OCI-LY7 (cell line): ENCODE results near the gene TANGO2. TPM values are rescaled to one million over a fixed set of nuclear protein-coding genes. Genes with fewer than 3 reads are reported as not detected.

Experiments used
- BruUV-seq: library from RNA; stranded (reverse); fragments of 400-500 nt; replicated peaks from 2 replicates; lab custom pipeline; 2021; lab: Mats Ljungman, UMichigan
- CTCF ChIA-PET: fragments of 300-600 bp; sonication (Branson Sonifier 250); formaldehyde crosslinking; loops from one replicate; lab custom pipeline; 2022; ENCODE audit warnings: antibody characterized with exemption; ENCODE audit not compliant: unreplicated experiment; lab: Charles Lee
- POLR2A ChIA-PET: fragments of 300-600 bp; sonication (Branson Sonifier 250); formaldehyde crosslinking; loops from one replicate; lab custom pipeline; 2022; ENCODE audit warnings: antibody characterized with exemption; lab: Charles Lee
- DNase-seq: peaks from one replicate; pipeline ENCODE4 v3.0.0-alpha.2; 2015; ENCODE audit warnings: low spot score
- H2AFZ ChIP-seq: fragments of 200-600 bp; sonication (generic), shearing (Covaris generic); 2 replicates; pipeline ENCODE4 v1.6.1; 2014; ENCODE audit warnings: mild to moderate bottlenecking, antibody characterized with exemption, low read length, moderate library complexity
- H3K27ac ChIP-seq: fragments of 200-600 bp; sonication (generic); 2 replicates; pipeline ENCODE4 v1.5.1; 2014; ENCODE audit warnings: mixed run types, low read depth, mild to moderate bottlenecking, moderate library complexity, low read length, inconsistent platforms; ENCODE audit not compliant: poor library complexity, severe bottlenecking
- H3K36me3 ChIP-seq: fragments of 200-600 bp; sonication (generic); 2 replicates; pipeline ENCODE4 v1.6.1; 2014; ENCODE audit warnings: mild to moderate bottlenecking, antibody characterized with exemption, low read length, moderate library complexity, mixed read lengths; ENCODE audit not compliant: insufficient read depth
- H3K4me1 ChIP-seq: fragments of 200-600 bp; sonication (generic); 2 replicates; pipeline ENCODE4 v1.5.1; 2014; ENCODE audit warnings: mild to moderate bottlenecking, low read length; ENCODE audit not compliant: insufficient read depth, poor library complexity, severe bottlenecking
- H3K4me2 ChIP-seq: fragments of 200-600 bp; sonication (generic); 2 replicates; pipeline ENCODE4 v1.6.1; 2014; ENCODE audit warnings: mild to moderate bottlenecking, low read length
- H3K4me3 ChIP-seq: fragments of 200-600 bp; sonication (generic); 2 replicates; pipeline ENCODE4 v1.5.1; 2014; ENCODE audit warnings: mild to moderate bottlenecking, low read depth, low read length; ENCODE audit not compliant: poor library complexity, severe bottlenecking
- H3K79me2 ChIP-seq: fragments of 200-600 bp; sonication (generic); 2 replicates; pipeline ENCODE4 v1.6.1; 2016; ENCODE audit warnings: low read depth, mild to moderate bottlenecking, low read length, moderate library complexity, mixed read lengths; ENCODE audit not compliant: insufficient read depth
- H3K9me2 ChIP-seq: fragments of 200-600 bp; sonication (generic); 2 replicates; pipeline ENCODE4 v1.6.1; 2016; ENCODE audit warnings: mild to moderate bottlenecking, low read length, mixed read lengths; ENCODE audit not compliant: insufficient read depth
- H3K9me3 ChIP-seq: fragments of 200-600 bp; sonication (generic); 2 replicates; pipeline ENCODE4 v1.6.1; 2014; ENCODE audit warnings: mild to moderate bottlenecking, mixed run types, low read length, mixed read lengths
- H4K20me1 ChIP-seq: fragments of 200-600 bp; sonication (generic); 2 replicates; pipeline ENCODE4 v1.6.1; 2014; ENCODE audit warnings: mild to moderate bottlenecking, antibody characterized with exemption, low read length, moderate library complexity, mixed read lengths; ENCODE audit not compliant: insufficient read depth
- EZH2phosphoT487 ChIP-seq: fragments of 200-600 bp; sonication (generic); IDR thresholded peaks from 2 replicates; pipeline ENCODE4 v1.6.1; 2018; ENCODE audit warnings: low read depth, borderline replicate concordance, mild to moderate bottlenecking, mixed run types, antibody characterized with exemption, low read length, moderate library complexity, mixed read lengths
- intact Hi-C: fragments of 100-400 bp; cut with micrococcal nuclease; formaldehyde crosslinking; loops from one replicate; pipeline ENCODE4 v1.10.0; 2022; ENCODE audit not compliant: unreplicated experiment
- total RNA-seq, 2 experiments: library from RNA; depleted of rRNA in 1 of 2; stranded (reverse); fragments of >200 nt in 1 of 2; shearing (Covaris generic) in 1 of 2; gene quantifications; 2 replicates each; pipeline ENCODE4 v1.2.3, GENCODE V29; 2014 to 2022
- TF ChIP-seq, protein P1 (sequence below): fragments of 200-600 bp; sonication (generic); conservative IDR thresholded peaks from 2 replicates; pipeline ENCODE4 v1.5.1; 2014; ENCODE audit warnings: mild to moderate bottlenecking, antibody characterized with exemption, low read length, moderate library complexity, mixed read lengths

TANGO2 gene
- total RNA-seq, 2 experiments from 2014 or later = 18.3 to 23.3 TPM

GRCh38 chr22:20036535-20037392 lies 15.9 kb downstream of the TANGO2 start:
- Histone ChIP-seq H3K4me2 (no peak overlapping the region), H3K27ac (no peak overlapping the region)

DNA sequence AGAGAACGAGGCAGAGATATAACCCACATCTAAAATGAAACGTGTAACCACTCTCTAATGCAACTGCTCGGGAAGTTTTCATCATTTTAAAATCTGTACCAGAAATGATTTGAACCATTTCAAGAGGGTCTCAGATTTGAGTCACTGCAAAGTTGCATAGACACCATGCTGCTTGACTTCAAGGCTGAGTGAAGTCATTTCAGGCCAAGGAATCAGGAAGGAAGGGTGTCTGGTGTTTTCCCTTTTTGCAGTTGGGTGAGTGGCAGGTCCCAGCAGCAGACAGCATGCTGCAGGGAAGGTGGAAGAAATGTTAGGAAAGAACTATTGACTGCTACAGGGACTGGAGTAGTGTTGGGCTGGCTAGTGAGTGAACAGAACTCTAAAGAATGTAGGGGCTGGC lies 16.5 kb downstream of the TANGO2 start:
- H4K20me1 ChIP-seq = no peaks in the 10 kb centered on the region

More at GRCh38 chr22:20036535-20037392, 15.9 kb downstream of the TANGO2 start:
- Histone ChIP-seq H3K4me1 (peaks cover 39% of the 10 kb centered on the region), H3K79me2 (no peaks in the 10 kb centered on the region), H4K20me1 (no peaks in the 10 kb centered on the region), H2AFZ (no peak overlapping the region), H3K9me2 (no peaks in the 10 kb centered on the region), H3K36me3 (peaks cover 36% of the 10 kb centered on the region), H3K4me3 (no peak overlapping the region), H3K9me3 (peaks cover 11% of the 10 kb centered on the region)
- POLR2A ChIA-PET = no interaction called here
- intact Hi-C loops = no loop called here
- BruUV-seq = no TSS peak
- no peak for TF ChIP-seq EZH2phosphoT487
- TF ChIP-seq, protein P1, sequence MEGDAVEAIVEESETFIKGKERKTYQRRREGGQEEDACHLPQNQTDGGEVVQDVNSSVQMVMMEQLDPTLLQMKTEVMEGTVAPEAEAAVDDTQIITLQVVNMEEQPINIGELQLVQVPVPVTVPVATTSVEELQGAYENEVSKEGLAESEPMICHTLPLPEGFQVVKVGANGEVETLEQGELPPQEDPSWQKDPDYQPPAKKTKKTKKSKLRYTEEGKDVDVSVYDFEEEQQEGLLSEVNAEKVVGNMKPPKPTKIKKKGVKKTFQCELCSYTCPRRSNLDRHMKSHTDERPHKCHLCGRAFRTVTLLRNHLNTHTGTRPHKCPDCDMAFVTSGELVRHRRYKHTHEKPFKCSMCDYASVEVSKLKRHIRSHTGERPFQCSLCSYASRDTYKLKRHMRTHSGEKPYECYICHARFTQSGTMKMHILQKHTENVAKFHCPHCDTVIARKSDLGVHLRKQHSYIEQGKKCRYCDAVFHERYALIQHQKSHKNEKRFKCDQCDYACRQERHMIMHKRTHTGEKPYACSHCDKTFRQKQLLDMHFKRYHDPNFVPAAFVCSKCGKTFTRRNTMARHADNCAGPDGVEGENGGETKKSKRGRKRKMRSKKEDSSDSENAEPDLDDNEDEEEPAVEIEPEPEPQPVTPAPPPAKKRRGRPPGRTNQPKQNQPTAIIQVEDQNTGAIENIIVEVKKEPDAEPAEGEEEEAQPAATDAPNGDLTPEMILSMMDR = no peak
- CTCF ChIA-PET = no interaction called here
- DNase-seq = no peak

More for the DNA sequence above, 16.5 kb downstream of the TANGO2 start:
- Histone ChIP-seq H3K79me2 (no peaks in the 10 kb centered on the region), H3K4me1 (peaks cover 32% of the 10 kb centered on the region), H3K9me3 (peaks cover 11% of the 10 kb centered on the region), H3K9me2 (no peaks in the 10 kb centered on the region), H3K36me3 (peaks cover 36% of the 10 kb centered on the region), H3K27ac (no peak overlapping the region), H3K4me3 (no peak overlapping the region), H2AFZ (no peak overlapping the region), H3K4me2 (no peak overlapping the region)
- ChIA-PET CTCF (no interaction called here), POLR2A (no interaction called here)
- TF ChIP-seq EZH2phosphoT487 = no peak
- TF ChIP-seq, protein P1 = no peak
- BruUV-seq = TSS peak; percentile 52
- intact Hi-C loops = no loop called here
- no peak for DNase-seq
